NT2/D1 (cell line): ENCODE results near the gene LRBA.
"Not testable (repeated sequence)": the region's sequence is repeated elsewhere in the genome, so short reads cannot be mapped to it uniquely, and the experiment has no call there.

Experiments used
- YY1 ChIP-seq: IDR thresholded peaks from 2 replicates; pipeline ENCODE4 v1.6.1; 2011; ENCODE audit not compliant: insufficient read length, insufficient read depth
- ZNF274 ChIP-seq: IDR thresholded peaks from 2 replicates; pipeline ENCODE4 v1.6.1; 2011; ENCODE audit warnings: mild to moderate bottlenecking, low read depth, low read length

GRCh38 chr4:150921486-150921885 is 93.6 kb downstream of the LRBA start:
- not testable (repeated sequence) for TF ChIP-seq ZNF274, YY1
